Measurements from ENCODE around the gene PTMA.

DNA sequence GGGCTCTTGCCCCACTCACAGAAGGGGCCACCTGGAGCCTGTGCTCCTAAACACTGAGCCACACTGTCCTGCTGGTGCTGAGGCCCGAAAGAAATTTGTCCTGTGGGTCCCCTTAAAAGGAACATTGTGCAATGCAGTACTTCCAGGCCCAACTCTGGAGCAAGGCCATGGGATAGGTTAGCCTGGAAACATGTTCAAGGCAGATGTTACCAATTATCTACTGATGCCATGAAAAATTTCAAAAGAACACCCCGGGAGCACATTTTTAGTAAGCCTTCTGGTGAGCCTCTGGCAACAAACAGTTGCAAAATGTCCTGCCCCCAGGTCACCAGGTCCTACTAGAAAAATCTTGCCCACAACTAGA lies 12.3 kb upstream of the PTMA start:
- TF ChIP-seq POLR2A (IDR thresholded peaks at IDR 0.05) (no peak), CTCF (IDR thresholded peaks at IDR 0.05) (no peak), EP300 (IDR thresholded peaks at IDR 0.05) (no peak)

All from upper lobe of left lung (tissue), 4 donors.